HG03342 (cell line): ENCODE measurements around the gene TEKT3.

Experiments used
- ATAC-seq: cut with Tn5 transposase; IDR thresholded peaks from one replicate; pipeline ENCODE4 v1.9.1; 2021; ENCODE audit warnings: mild to moderate bottlenecking, moderate library complexity; ENCODE audit not compliant: unreplicated experiment

The TEKT3 gene

GRCh38 chr17:15341385-15341849, at the start of gene TEKT3:
Gene TEKT3, minus strand, starts transcription at chr17:15341597. Its CDS starts 10,012 bp downstream, at chr17:15331585.
- ATAC-seq: no peak

GRCh38 chr17:15388356-15389041, 47.1 kb upstream of the TEKT3 start:
- ATAC-seq: no peak

- ATAC-seq: no peak
Observed at GRCh38 chr17:15386083-15386482, 44.7 kb upstream of the TEKT3 start.

- ATAC-seq: no peak
Observed at GRCh38 chr17:15385305-15385704, 43.9 kb upstream of the TEKT3 start.

- no peak for ATAC-seq
Observed at GRCh38 chr17:15384142-15384787, 42.9 kb upstream of the TEKT3 start.

- ATAC-seq: no peak
Observed at GRCh38 chr17:15382914-15383313, 41.5 kb upstream of the TEKT3 start.

GRCh38 chr17:15381707-15382106, 40.3 kb upstream of the TEKT3 start:
- ATAC-seq: no peak

- ATAC-seq: no peak
Observed at GRCh38 chr17:15380446-15380845, 39.0 kb upstream of the TEKT3 start.

GRCh38 chr17:15379659-15380058, 38.3 kb upstream of the TEKT3 start:
- no peak for ATAC-seq

- no peak for ATAC-seq
Observed at GRCh38 chr17:15378243-15378642, 36.8 kb upstream of the TEKT3 start.

GRCh38 chr17:15377616-15378015, 36.2 kb upstream of the TEKT3 start:
- no peak for ATAC-seq

GRCh38 chr17:15377200-15377599, 35.8 kb upstream of the TEKT3 start:
- ATAC-seq: no peak

- no peak for ATAC-seq
Observed at GRCh38 chr17:15371376-15372130, 30.2 kb upstream of the TEKT3 start.

- ATAC-seq: no peak
Observed at GRCh38 chr17:15368600-15368999, 27.2 kb upstream of the TEKT3 start.

- no peak for ATAC-seq
Observed at GRCh38 chr17:15366026-15366425, 24.6 kb upstream of the TEKT3 start.

GRCh38 chr17:15364615-15365014, 23.2 kb upstream of the TEKT3 start:
- ATAC-seq: no peak

- no peak for ATAC-seq
Observed at GRCh38 chr17:15363702-15364101, 22.3 kb upstream of the TEKT3 start.

GRCh38 chr17:15361592-15361991, 20.2 kb upstream of the TEKT3 start:
- no peak for ATAC-seq

GRCh38 chr17:15361151-15361550, 19.8 kb upstream of the TEKT3 start:
- ATAC-seq: no peak

- no peak for ATAC-seq
Observed at GRCh38 chr17:15354256-15354655, 12.9 kb upstream of the TEKT3 start.

- no peak for ATAC-seq
Observed at GRCh38 chr17:15351925-15352324, 10.5 kb upstream of the TEKT3 start.

- ATAC-seq: no peak
Observed at GRCh38 chr17:15351478-15351840, 10.1 kb upstream of the TEKT3 start.
